CD4-positive, alpha-beta T cell treated with Interleukin-21 for 1 hour (primary cell): ENCODE data around the gene HBEGF.
"Not testable (repeated sequence)": the region's sequence is repeated elsewhere in the genome, so short reads cannot be mapped to it uniquely, and the experiment has no call there.

Experiments used
- DNase-seq: peaks from one replicate; pipeline ENCODE4 v3.0.0-alpha.2; 2020

Gene HBEGF

GRCh38 chr5:140360681-140361479 lies 14.5 kb upstream of the HBEGF start:
- DNase-seq = no peak

GRCh38 chr5:140360101-140360500 lies 13.7 kb upstream of the HBEGF start, which contains the start of gene SLC4A9:
Gene SLC4A9, plus strand, starts transcription at chr5:140360194. Its CDS starts 43 bp downstream, at chr5:140360237.
- no peak for DNase-seq

- no peak for DNase-seq
These were observed 12.4 kb upstream of the HBEGF start for GRCh38 chr5:140358738-140359310.

DNA sequence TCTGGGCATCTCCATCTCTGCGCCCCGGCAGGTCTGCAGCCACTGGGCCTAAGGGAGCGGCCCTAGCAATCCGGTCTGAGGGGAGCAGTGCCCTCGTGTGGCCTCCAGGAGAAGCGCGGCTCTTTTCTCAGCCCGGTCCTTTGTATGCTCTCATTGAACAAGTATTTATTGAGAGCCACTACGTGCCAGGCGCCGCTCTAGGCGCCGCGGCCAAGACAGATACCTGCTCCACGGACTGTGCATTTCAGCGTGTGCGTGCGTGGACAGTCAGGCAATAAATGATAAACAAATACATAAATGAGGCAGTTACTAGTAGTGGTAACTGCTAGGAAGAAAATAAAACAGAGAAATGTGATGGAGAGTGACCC lies 11.3 kb upstream of the HBEGF start:
- peak; percentile 81 for DNase-seq

DNA sequence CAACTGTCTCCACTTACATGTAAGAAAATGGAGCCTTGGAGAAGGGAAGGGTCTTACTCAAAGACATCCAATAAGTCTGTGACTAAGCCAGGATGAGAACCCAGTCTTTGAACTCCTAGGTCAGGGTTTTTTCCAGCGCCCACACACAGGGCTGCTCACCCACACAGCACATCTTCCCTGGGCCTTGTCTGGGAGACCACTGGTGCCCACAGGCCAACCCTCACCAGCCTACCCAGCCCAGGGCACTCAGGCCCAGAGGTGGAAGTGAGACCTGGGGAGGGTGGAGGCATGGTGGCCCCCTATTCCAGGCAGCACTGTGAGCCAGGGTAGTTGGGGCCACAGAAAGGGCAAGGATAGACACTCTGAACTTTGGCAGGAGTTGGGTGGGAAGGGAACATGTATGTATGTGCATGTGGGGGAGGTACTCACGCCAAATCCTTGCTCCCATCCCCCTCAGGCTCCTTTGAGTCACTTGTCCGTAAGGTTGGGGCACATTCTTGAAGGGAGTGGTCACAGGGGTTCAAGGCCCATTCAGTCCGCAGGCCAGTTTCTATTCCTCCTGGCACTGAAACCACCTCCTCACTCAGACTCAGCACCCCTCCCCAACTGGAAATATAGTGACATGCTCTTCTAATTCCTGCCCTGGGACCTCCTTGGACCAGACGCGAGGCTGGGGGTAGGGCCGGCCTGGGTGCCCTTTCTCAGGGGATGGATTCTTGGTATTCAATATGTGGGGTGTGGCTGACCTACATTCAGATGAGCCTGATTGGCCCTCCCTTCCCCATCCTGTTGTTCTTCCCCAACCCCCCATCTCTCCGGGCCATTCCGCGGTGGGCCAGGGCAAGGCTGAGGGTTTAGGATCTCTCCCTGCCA lies 10.7 kb upstream of the HBEGF start:
- DNase-seq = no peak

DNA sequence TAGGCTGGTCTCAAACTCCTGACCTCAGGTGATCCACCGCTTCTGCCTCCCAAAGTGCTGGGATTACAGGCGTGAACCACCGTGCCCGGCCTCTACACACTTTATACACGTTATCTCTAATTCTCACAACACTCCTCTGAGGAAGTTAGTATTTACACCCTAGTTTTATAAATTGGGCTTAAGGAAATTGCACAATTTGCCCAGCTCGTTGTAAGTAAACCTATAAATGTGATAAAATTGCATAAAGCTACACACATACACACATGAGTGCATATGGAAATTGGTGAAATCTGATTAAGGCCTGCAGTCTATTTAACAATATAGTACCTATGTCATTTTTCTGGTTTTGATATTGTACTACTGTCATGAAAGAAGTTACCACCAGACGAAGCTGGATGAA lies 9.1 kb upstream of the HBEGF start:
- DNase-seq = no peak

DNA sequence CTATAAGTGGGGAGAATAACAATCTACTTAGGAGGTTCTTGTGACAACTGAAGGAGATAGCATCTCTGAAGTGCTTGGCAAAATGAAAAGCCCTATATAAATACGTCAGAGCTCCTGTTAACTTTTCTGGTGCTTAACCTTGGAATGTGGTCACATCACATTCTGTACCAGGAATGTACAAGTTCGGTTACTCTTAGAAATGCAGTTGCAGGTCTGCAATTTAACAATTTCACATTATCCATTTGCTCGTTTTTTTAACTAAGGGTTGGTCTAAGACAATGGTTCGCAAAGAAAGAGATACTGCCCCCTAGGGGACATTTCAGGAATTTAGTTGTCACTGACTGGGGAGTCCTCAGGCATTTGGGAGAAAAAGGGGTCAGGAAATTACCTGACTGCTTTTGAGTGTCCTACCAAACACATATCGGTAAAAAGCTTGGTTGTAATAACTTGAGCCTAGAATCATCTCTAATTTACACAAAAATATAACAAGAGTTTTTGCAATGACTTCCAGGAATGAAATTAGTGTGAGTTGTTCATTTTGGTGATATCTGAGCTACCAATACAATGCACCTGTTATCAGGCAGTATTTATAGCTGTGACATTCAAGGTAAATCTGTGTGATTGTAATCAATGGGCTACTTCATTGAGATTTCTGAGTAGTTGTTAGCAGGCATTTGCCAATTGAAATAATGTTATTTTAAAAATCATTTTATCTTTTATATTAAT lies 5.4 kb upstream of the HBEGF start:
- peak; percentile 85 for DNase-seq

DNA sequence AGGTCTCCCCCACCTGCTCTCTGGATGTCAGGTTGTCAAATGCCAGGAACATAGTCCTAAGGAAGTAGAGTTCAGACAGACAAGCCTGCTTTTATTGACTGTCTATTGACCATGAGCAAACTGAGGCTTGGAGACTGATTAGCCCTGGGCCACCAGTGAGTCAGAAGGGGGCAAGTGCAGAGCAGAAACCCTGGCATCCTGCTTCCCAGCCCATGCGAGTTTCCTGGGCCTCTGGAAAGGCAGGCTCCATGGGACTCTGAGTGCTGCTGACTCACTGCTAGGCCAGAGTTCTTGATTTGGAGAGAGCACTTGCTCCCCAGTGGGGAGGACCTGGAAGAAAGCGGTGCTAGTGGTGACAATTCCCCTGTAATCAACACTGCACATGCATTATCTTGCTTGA lies 2.8 kb upstream of the HBEGF start:
- DNase-seq = no peak

- DNase-seq = no peak
These were observed 1.7 kb upstream of the HBEGF start for GRCh38 chr5:140348104-140348503.

GRCh38 chr5:140347360-140347759 lies 957 bp upstream of the HBEGF start:
- DNase-seq = no peak

- no peak for DNase-seq
These were observed 470 bp downstream of the HBEGF start for GRCh38 chr5:140345919-140346347.

- DNase-seq = no peak
These were observed 1.6 kb downstream of the HBEGF start for GRCh38 chr5:140344683-140345423.

DNA sequence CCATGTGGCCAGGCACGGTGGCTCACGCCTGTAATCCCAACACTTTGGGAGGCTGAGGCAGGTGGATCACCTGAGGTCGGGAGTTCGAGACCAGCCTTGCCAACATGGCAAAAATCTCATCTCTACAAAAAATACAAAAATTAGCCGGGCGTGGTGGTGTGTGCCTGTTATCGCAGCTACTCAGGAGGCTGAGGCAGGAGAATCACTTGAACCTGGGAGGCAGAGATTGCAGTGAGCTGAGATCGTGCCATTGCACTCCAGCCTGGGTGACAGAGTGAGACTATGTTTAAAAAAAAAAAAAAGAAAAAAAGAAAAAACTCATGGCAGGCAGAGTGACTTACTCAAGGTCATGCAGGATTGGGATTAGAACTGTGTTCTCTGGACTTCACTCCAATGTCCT lies 2.6 kb downstream of the HBEGF start:
- not testable (repeated sequence) for DNase-seq

- no peak for DNase-seq
These were observed 3.5 kb downstream of the HBEGF start for GRCh38 chr5:140342896-140343295.

DNA sequence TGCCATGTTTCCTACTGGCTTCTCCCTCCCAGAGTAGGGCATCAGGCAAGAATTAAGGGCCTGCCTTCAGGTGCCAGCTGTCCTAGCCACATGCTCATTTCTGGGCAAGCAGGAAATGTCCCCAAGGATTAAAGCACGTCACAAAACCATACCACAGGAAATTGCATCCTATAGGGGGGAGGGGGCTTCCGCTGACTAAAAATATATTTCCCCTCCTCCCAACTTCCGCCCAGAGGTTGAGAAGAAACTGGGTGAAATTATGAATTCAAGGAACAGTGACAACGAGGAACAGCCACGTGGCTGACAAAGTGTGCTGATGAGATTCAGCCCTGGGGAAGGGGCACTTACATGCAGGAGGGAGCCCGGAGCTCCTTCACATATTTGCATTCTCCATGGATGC lies 4.1 kb downstream of the HBEGF start:
- peak; percentile 57 for DNase-seq

GRCh38 chr5:140341591-140341990 lies 4.8 kb downstream of the HBEGF start:
- no peak for DNase-seq

DNA sequence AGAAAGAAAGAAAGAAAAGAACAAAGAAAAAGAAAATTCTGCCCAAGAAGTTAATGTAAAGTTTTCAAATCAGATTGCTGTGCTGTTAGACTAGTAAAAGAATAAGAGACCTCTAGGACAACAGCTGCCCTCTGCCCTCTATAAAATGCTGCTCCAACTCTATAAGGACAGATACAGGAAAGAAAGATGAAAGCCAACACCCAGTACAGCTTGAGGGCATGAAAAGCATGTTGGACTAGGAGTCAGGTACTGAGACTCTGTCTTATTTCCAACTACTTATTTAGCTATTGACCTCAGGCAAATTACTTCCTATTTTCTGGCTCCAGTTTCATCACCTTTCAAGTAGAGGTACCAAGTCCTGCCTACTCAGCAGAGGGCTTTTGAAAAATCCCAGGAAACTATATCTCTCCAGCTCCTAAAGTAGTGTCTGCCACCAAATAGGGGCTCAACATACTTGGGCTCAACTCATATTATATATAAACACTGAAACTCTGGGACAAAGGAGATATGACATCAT lies 5.7 kb downstream of the HBEGF start:
- no peak for DNase-seq

GRCh38 chr5:140339636-140340035 lies 6.8 kb downstream of the HBEGF start:
- DNase-seq = no peak

DNA sequence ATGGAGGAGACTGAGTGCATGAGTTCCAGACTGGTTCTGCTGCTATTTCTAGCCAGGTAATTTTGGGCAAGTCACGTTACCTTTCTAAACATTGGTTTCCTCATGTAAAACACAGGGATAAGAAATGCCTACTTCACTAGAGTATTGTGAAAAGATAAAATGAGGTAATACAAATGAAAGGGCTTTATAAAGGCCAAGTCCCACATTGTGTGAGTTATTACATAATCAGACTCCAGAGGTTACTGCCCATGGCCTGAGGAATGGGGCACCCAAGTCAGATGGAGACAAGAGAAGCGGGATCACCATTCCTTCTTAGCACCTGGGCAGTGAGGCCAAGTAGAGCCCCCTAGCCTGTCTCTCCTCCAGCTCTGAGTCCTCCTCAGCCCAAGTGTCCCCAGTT lies 7.5 kb downstream of the HBEGF start:
- DNase-seq = no peak

DNA sequence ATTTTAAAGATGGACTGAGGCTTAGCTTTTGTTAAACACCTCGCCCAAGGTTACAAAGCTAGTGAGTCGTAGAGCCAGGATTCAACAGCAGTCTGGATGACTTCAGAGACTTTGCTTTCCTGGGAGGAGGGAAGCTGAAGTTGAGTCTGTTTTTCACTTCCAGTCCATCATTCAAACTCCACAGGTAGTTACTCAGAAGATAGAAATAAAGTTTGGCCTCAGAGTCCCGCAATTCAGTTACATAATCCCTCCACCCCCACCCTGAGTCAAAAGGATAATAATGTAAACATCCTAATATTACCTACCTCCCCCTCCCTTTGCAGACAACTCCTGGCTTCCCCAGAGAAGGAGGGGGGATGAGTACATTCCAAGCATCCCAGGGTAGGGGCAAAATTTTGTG lies 8.1 kb downstream of the HBEGF start:
- DNase-seq = no peak

DNA sequence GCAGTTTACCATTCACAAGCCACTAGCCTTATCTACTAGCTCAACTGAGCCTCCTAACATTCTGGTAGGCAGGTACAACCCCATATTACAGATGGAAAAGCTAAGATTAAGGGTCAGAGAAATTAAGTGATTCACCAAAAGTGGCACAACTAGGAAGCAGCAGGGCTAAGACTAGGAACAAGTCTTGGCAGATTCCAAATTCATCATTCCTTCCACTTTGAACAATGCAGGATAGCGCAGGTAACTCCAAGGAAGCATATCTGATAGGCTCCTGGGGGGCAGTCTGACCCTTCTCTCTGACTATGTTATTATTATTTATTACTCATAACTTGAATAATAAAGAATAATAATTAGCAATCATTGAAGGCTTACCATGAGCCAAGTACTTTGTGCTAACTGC lies 8.5 kb downstream of the HBEGF start:
- no peak for DNase-seq

DNA sequence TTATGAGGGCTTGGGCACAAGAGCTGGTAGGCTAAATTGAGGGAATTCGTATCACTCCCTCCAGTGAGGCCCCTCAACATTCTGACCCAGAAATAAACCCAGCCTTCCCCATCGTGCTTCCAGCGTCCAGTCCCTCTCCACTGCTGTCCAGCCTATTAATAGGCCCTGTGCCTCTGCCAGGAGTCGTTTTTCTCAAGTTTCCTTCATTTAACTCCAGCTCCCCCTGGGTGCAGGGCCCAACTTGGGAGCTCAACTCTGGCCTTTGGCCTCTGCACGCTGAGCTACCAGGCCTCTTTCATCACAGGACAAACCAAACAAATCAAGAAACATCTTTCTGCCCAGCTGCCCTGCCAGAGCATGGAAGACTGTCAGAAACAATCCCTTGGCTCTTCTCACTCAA lies 10.0 kb downstream of the HBEGF start:
- DNase-seq = no peak
